ENCODE data around the gene HTT. TPM values are rescaled to one million over a fixed set of nuclear protein-coding genes. Genes with fewer than 3 reads are reported as not detected.
"Not testable (repeated sequence)": the region's sequence is repeated elsewhere in the genome, so short reads cannot be mapped to it uniquely, and the experiment has no call there.

The HTT gene
- total RNA-seq, 3 donors from 2014 or later, result 50.5 to 59.3 (median 51.5) TPM

- Mint-ChIP-seq H3K4me3 (no peak overlapping the region), H3K36me3 (ENCODE audit: insufficient read depth) (peaks cover 43% of the 10 kb centered on the region), H3K9me3 (no peaks in the 10 kb centered on the region), H3K27me3 (ENCODE audit: low read depth) (no peaks in the 10 kb centered on the region), H3K4me1 (ENCODE audit: low read depth) (no peaks in the 10 kb centered on the region)
- no peak for DNase-seq
- no peak for ATAC-seq
Observed at GRCh38 chr4:3134201-3134600, 59.7 kb downstream of the HTT start.

GRCh38 chr4:3135155-3136011 is 60.9 kb downstream of the HTT start:
- Mint-ChIP-seq H3K36me3 (ENCODE audit: insufficient read depth) (peaks cover 42% of the 10 kb centered on the region), H3K4me3 (no peak overlapping the region)

GRCh38 chr4:3136454-3136853 is 62.0 kb downstream of the HTT start:
- Mint-ChIP-seq H3K4me1 (ENCODE audit: low read depth) (no peaks in the 10 kb centered on the region), H3K27me3 (ENCODE audit: low read depth) (no peaks in the 10 kb centered on the region), H3K9me3 (no peaks in the 10 kb centered on the region), H3K36me3 (ENCODE audit: insufficient read depth) (peaks cover 33% of the 10 kb centered on the region), H3K4me3 (no peak overlapping the region)
- ATAC-seq (no peak), DNase-seq (no peak)

More at GRCh38 chr4:3135155-3136011, 60.9 kb downstream of the HTT start:
- ATAC-seq (no peak), DNase-seq (no peak)
- no peaks in the 10 kb centered on the region for H3K27me3 Mint-ChIP-seq (ENCODE audit: low read depth)
- no peaks in the 10 kb centered on the region for H3K9me3 Mint-ChIP-seq
- no peaks in the 10 kb centered on the region for H3K4me1 Mint-ChIP-seq (ENCODE audit: low read depth)

- H3K9me3 Mint-ChIP-seq, result no peaks in the 10 kb centered on the region
- H3K4me1 Mint-ChIP-seq (ENCODE audit: low read depth), result no peaks in the 10 kb centered on the region
- peaks cover 28% of the 10 kb centered on the region for H3K36me3 Mint-ChIP-seq (ENCODE audit: insufficient read depth)
- no peak overlapping the region for H3K4me3 Mint-ChIP-seq
- DNase-seq, result no peak
- no peak for ATAC-seq
- H3K27me3 Mint-ChIP-seq (ENCODE audit: low read depth), result no peaks in the 10 kb centered on the region
Observed at GRCh38 chr4:3137908-3138307, 63.4 kb downstream of the HTT start.

- Mint-ChIP-seq H3K4me3 (no peak overlapping the region), H3K4me1 (ENCODE audit: low read depth) (no peaks in the 10 kb centered on the region), H3K36me3 (ENCODE audit: insufficient read depth) (peaks cover 36% of the 10 kb centered on the region), H3K27me3 (ENCODE audit: low read depth) (no peaks in the 10 kb centered on the region), H3K9me3 (no peaks in the 10 kb centered on the region)
- no peak for DNase-seq
- ATAC-seq, result no peak
Observed at GRCh38 chr4:3145234-3145924, 70.9 kb downstream of the HTT start.

GRCh38 chr4:3148926-3149325 is 74.4 kb downstream of the HTT start:
- DNase-seq, result no peak
- H3K36me3 Mint-ChIP-seq (ENCODE audit: insufficient read depth), result peaks cover 40% of the 10 kb centered on the region
- no peak for ATAC-seq

GRCh38 chr4:3151238-3151637 is 76.8 kb downstream of the HTT start:
- not testable (repeated sequence) for H3K9me3 Mint-ChIP-seq
- H3K36me3 Mint-ChIP-seq (ENCODE audit: insufficient read depth), result peaks cover 41% of the 10 kb centered on the region

More at GRCh38 chr4:3148926-3149325, 74.4 kb downstream of the HTT start:
- Mint-ChIP-seq H3K4me1 (ENCODE audit: low read depth) (no peaks in the 10 kb centered on the region), H3K9me3 (no peaks in the 10 kb centered on the region), H3K27me3 (ENCODE audit: low read depth) (no peaks in the 10 kb centered on the region), H3K4me3 (no peak overlapping the region)

GRCh38 chr4:3157366-3157765 is 82.9 kb downstream of the HTT start:
- H3K36me3 Mint-ChIP-seq (ENCODE audit: insufficient read depth), result peaks cover 60% of the 10 kb centered on the region
- ATAC-seq, result no peak
- DNase-seq, result no peak
- H3K27me3 Mint-ChIP-seq (ENCODE audit: low read depth), result no peaks in the 10 kb centered on the region
- H3K4me3 Mint-ChIP-seq, result no peak overlapping the region
- H3K9me3 Mint-ChIP-seq, result no peaks in the 10 kb centered on the region
- no peaks in the 10 kb centered on the region for H3K4me1 Mint-ChIP-seq (ENCODE audit: low read depth)

More at GRCh38 chr4:3151238-3151637, 76.8 kb downstream of the HTT start:
- H3K27me3 Mint-ChIP-seq (ENCODE audit: low read depth); DNase-seq; ATAC-seq; H3K4me1 Mint-ChIP-seq (ENCODE audit: low read depth); H3K4me3 Mint-ChIP-seq: not testable (repeated sequence)

GRCh38 chr4:3158841-3159240 is 84.4 kb downstream of the HTT start:
- ATAC-seq (no peak), DNase-seq (no peak)
- Mint-ChIP-seq H3K36me3 (ENCODE audit: insufficient read depth) (peaks cover 70% of the 10 kb centered on the region), H3K9me3 (no peaks in the 10 kb centered on the region), H3K27me3 (ENCODE audit: low read depth) (no peaks in the 10 kb centered on the region), H3K4me1 (ENCODE audit: low read depth) (no peaks in the 10 kb centered on the region), H3K4me3 (no peak overlapping the region)

GRCh38 chr4:3160438-3160837 is 86.0 kb downstream of the HTT start:
- Mint-ChIP-seq H3K9me3 (no peaks in the 10 kb centered on the region), H3K4me1 (ENCODE audit: low read depth) (peaks cover 5% of the 10 kb centered on the region), H3K27me3 (ENCODE audit: low read depth) (no peaks in the 10 kb centered on the region), H3K4me3 (no peak overlapping the region), H3K36me3 (ENCODE audit: insufficient read depth) (peaks cover 76% of the 10 kb centered on the region)
- DNase-seq, result no peak
- ATAC-seq, result no peak

GRCh38 chr4:3161044-3161443 is 86.6 kb downstream of the HTT start:
- H3K4me3 Mint-ChIP-seq; H3K27me3 Mint-ChIP-seq (ENCODE audit: low read depth): not testable (repeated sequence)

GRCh38 chr4:3166434-3166833 is 92.0 kb downstream of the HTT start:
- not testable (repeated sequence) for H3K9me3 Mint-ChIP-seq; ATAC-seq; H3K4me1 Mint-ChIP-seq (ENCODE audit: low read depth); H3K4me3 Mint-ChIP-seq; H3K27me3 Mint-ChIP-seq (ENCODE audit: low read depth); DNase-seq
- peaks cover 71% of the 10 kb centered on the region for H3K36me3 Mint-ChIP-seq (ENCODE audit: insufficient read depth)

More at GRCh38 chr4:3161044-3161443, 86.6 kb downstream of the HTT start:
- not testable (repeated sequence) for H3K4me1 Mint-ChIP-seq (ENCODE audit: low read depth); DNase-seq; ATAC-seq; H3K9me3 Mint-ChIP-seq
- H3K36me3 Mint-ChIP-seq (ENCODE audit: insufficient read depth), result peaks cover 80% of the 10 kb centered on the region

- DNase-seq, result no peak
- H3K9me3 Mint-ChIP-seq, result peaks cover 4% of the 10 kb centered on the region
- no peaks in the 10 kb centered on the region for H3K27me3 Mint-ChIP-seq (ENCODE audit: low read depth)
- H3K4me3 Mint-ChIP-seq, result no peak overlapping the region
- ATAC-seq, result peak in 1 of 2 donors; percentile 51
- H3K36me3 Mint-ChIP-seq (ENCODE audit: insufficient read depth), result peaks cover 65% of the 10 kb centered on the region
- peaks cover 8% of the 10 kb centered on the region for H3K4me1 Mint-ChIP-seq (ENCODE audit: low read depth)
Observed at GRCh38 chr4:3168029-3168428, 93.5 kb downstream of the HTT start.

GRCh38 chr4:3174371-3175338 is 100.2 kb downstream of the HTT start:
- H3K4me1 Mint-ChIP-seq (ENCODE audit: low read depth), result no peaks in the 10 kb centered on the region
- no peaks in the 10 kb centered on the region for H3K27me3 Mint-ChIP-seq (ENCODE audit: low read depth)
- peaks cover 47% of the 10 kb centered on the region for H3K36me3 Mint-ChIP-seq (ENCODE audit: insufficient read depth)
- H3K9me3 Mint-ChIP-seq, result no peaks in the 10 kb centered on the region
- ATAC-seq, result no peak
- no peak overlapping the region for H3K4me3 Mint-ChIP-seq
- no peak for DNase-seq
